Smooth muscle cell of the pulmonary artery (primary cell): ENCODE data around the gene CD300LG. TPM values are rescaled to one million over a fixed set of nuclear protein-coding genes. Genes with fewer than 3 reads are reported as not detected.

Experiments
- total RNA-seq: library from RNA; depleted of rRNA; stranded (reverse); fragments of >200 nt; gene quantifications from 2 replicates; pipeline ENCODE4 v1.2.3, GENCODE V29; 2014

Gene CD300LG
- not detected in 2 replicates for total RNA-seq

GRCh38 chr17:43846963-43847371, at the start of gene CD300LG:
TSS of gene CD300LG (plus strand) at chr17:43847176. CDS start at chr17:43847217, 41 bp downstream.

GRCh38 chr17:43832976-43833829, 13.8 kb upstream of the CD300LG start, which contains the start of gene MPP3:
TSS of gene MPP3 (minus strand) at chr17:43833146. CDS start at chr17:43831906, 1,240 bp downstream.

GRCh38 chr17:43907425-43907981, 60.5 kb downstream of the CD300LG start, which contains the start of gene MPP2:
TSS of gene MPP2 (minus strand) at chr17:43907536. CDS start at chr17:43904460, 3,076 bp downstream.

Other genes starting within 250 kb of the CD300LG start
- gene MEOX1, start 185.3 kb upstream of the CD300LG start, total RNA-seq: 0.07 TPM in 1 of 2 replicates, not detected in the other
- gene SOST, start 88.4 kb upstream of the CD300LG start, total RNA-seq: 8.8 and 20.9 TPM in 2 replicates
- 68.1 and 92.4 TPM in 2 replicates for gene DUSP3, start 68.2 kb upstream of the CD300LG start, total RNA-seq
- under 0.01 TPM in 1 of 2 replicates, not detected in the other for gene CFAP97D1, start 66.7 kb upstream of the CD300LG start, total RNA-seq
- gene MPP3, start 14.0 kb upstream of the CD300LG start, total RNA-seq: 9.2 and 18.6 TPM in 2 replicates
- 5.1 and 10.7 TPM in 2 replicates for gene MPP2, start 60.4 kb downstream of the CD300LG start, total RNA-seq
- not detected in 2 replicates for gene PPY, start 95.3 kb downstream of the CD300LG start, total RNA-seq
- not detected in 2 replicates for gene PYY, start 106.8 kb downstream of the CD300LG start, total RNA-seq
- gene NAGS, start 157.4 kb downstream of the CD300LG start, total RNA-seq: 1.0 and 2.7 TPM in 2 replicates
- 63.0 and 66.7 TPM in 2 replicates for gene TMEM101, start 167.8 kb downstream of the CD300LG start, total RNA-seq
- 21.3 and 23.3 TPM in 2 replicates for gene LSM12, start 219.5 kb downstream of the CD300LG start, total RNA-seq
- 29.9 and 33.6 TPM in 2 replicates for gene G6PC3, start 223.6 kb downstream of the CD300LG start, total RNA-seq